GM12878 (cell line): ENCODE data around the gene BCKDHA. TPM values are rescaled to one million over a fixed set of nuclear protein-coding genes. Genes with fewer than 3 reads are reported as not detected.

Experiments used
- CUX1 ChIP-seq: IDR thresholded peaks from 2 replicates; pipeline ENCODE4 v1.6.1; 2012; ENCODE audit warnings: improper control_type of control experiment, low read depth, low read length; ENCODE audit not compliant: insufficient replicate concordance
- IRF3 ChIP-seq: fragments of 450-650 bp; IDR thresholded peaks from 2 replicates; pipeline ENCODE4 v1.6.1; 2014; ENCODE audit warnings: mild to moderate bottlenecking
- MTA2 ChIP-seq: fragments of 450-650 bp; IDR thresholded peaks from 2 replicates; pipeline ENCODE4 v1.6.1; 2016; ENCODE audit warnings: low read depth, mild to moderate bottlenecking, moderate library complexity
- NR2C2 ChIP-seq: IDR thresholded peaks from 2 replicates; pipeline ENCODE4 v1.6.1; 2011; ENCODE audit warnings: borderline replicate concordance, low read depth; ENCODE audit not compliant: control insufficient read depth, insufficient read length
- RAD51 ChIP-seq: fragments of 450-650 bp; IDR thresholded peaks from 2 replicates; pipeline ENCODE4 v1.6.1; 2016; ENCODE audit warnings: moderate library complexity, mild to moderate bottlenecking, inconsistent platforms
- RELA ChIP-seq: fragments of 450-650 bp; IDR thresholded peaks from 2 replicates; pipeline ENCODE4 v1.8.0; 2014; ENCODE audit warnings: borderline replicate concordance; ENCODE audit not compliant: partially characterized antibody
- polyA plus RNA-seq, 11 experiments: library from polyadenylated mRNA; depleted of rRNA in 4 of 11; unstranded in 6 of 11; stranded (reverse) in 5 of 11; fragments of >200 nt; fragmentation: Nextera tagmentation in 4 of 11; fragmentation: Illumina TruSeq in 1 of 11; extraction: Ambion mirVana in 4 of 11; extraction: Trizol in 1 of 11; gene quantifications; 1 replicate in 1 of 11; 2 replicates in 10 of 11; pipeline versions ENCODE4 v1.2.1 to v1.2.3, GENCODE V29; 2011 to 2016; ENCODE audit warnings: inconsistent platforms in 2 of 11, missing spikeins in 2 of 11, low read depth in 1 of 11
- total RNA-seq, 4 experiments: library from RNA; depleted of rRNA in 3 of 4; stranded (reverse); fragments of >200 nt in 3 of 4; fragmentation: Illumina TruSeq in 1 of 4; extraction: Trizol in 1 of 4; gene quantifications; 2 replicates each; pipeline versions ENCODE4 v1.2.1 to v1.2.3, GENCODE V29; 2013 to 2021

Gene BCKDHA
- total and polyA plus RNA-seq, 10 of the 15 experiments (the other 5 are each of a cell fraction or from before 2014, with no cell fraction given) = 9.9 to 107 (median 46.4) TPM

DNA sequence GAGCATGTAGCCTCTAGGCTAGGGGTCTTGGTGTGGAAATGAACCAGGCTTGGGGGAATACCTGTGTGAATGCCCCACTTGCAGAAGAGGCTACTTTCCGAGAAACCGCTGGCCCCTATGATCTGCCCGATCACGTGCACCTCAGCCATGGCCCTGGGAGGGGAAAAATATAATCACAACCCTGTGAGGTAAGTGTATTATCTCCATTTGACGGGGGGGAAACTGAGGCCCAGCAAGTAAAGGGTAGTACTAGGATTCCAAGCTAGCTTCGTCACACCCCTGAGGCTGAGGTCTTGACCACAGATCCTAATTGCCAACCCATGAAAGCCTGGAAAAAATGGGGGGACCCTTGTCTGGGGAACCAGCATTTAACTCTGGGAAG is 34.3 kb upstream of the BCKDHA start (continued):
- TF ChIP-seq CUX1 (no peak), NR2C2 (no peak), RAD51 (peak; percentile 65; the same call in 1 of the 2 replicates), RELA (no peak), IRF3 (no peak), MTA2 (no peak)
